GM19438 (cell line): ENCODE data around the gene S100A7.
"Not testable (repeated sequence)": the region's sequence is repeated elsewhere in the genome, so short reads cannot be mapped to it uniquely, and the experiment has no call there.

ENCODE experiments used
- ATAC-seq: cut with Tn5 transposase; IDR thresholded peaks from one replicate; pipeline ENCODE4 v1.9.1; 2021; ENCODE audit warnings: low read depth; ENCODE audit not compliant: unreplicated experiment

The S100A7 gene

DNA sequence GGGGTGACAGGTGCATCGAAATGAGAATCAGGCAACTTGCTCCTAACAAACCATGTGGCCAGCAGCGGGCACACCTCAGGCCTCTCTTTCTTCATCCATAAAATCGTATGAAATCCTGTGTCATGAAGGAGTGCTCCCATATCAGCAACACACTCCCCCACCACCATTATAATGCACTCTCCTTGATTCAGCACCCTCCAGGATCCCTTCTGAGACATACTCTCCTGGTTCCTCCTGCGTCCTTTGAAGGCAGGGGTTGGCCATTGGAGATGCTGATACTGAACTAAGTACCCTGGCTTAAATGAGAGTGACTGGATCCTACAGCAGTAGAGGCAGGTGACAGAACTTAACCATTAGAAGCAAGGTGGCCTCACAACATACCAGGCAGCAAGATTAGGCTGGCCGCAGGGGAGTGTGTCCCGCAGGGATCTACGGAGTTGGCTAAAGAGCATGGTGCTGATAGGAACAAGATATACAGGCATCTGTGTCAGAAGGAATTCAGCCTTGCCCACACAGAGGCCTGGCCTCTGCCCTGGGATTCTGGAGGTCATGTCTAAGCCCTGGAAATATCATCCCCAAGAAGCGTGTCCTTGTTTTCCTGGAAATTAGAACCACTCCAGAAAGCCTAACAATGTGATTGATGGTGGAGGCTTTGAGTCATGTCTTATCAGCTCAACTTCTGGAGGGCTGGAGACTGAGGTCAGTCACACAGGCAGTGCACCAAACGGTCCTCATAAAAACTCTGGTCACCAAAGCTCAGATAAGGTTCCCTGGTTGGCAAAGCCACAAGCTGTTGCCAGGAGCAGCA, 27.4 kb downstream of the S100A7 start:
- no peak for ATAC-seq

DNA sequence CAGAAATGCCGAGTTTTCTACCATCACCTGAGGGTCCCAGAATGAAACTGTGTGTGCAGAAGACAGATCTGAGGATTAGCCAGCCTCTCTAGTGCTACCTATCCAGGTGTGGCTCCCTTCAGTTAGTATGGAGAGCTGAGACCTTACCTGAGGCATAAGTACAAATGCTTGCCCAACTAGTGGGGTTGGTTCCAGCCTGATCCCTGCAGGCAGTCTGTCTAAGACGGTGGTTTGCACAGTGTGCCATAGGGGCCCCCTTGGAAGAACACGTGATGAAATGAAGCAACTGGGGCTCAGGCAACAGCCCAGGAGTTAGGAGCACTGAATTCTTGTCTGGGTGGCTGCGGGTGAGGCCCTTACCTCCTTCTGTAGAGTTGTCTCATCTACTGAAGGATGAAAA, 28.5 kb downstream of the S100A7 start:
- no peak for ATAC-seq

- ATAC-seq, result no peak
Observed at GRCh38 chr1:153431427-153431826, 29.0 kb downstream of the S100A7 start.

DNA sequence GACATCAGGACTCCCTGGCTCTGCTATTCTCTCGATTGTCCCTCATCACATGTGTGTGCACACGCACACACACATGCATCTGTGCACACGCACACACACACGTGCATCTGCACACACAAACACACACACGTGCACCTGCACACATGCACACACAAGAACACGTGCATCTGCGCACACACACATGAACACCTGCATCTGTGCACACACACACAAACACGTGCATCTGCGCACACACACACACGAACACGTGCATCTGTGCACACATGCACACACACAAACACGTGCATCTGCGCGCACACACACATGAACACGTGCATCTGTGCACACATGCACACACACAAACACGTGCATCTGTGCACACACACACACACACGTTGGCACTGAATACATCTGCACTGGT, 29.4 kb downstream of the S100A7 start:
- no peak for ATAC-seq

- no peak for ATAC-seq
Observed at GRCh38 chr1:153430561-153430960, 29.9 kb downstream of the S100A7 start.

- ATAC-seq, result no peak
Observed at GRCh38 chr1:153430166-153430553, 30.3 kb downstream of the S100A7 start.

DNA sequence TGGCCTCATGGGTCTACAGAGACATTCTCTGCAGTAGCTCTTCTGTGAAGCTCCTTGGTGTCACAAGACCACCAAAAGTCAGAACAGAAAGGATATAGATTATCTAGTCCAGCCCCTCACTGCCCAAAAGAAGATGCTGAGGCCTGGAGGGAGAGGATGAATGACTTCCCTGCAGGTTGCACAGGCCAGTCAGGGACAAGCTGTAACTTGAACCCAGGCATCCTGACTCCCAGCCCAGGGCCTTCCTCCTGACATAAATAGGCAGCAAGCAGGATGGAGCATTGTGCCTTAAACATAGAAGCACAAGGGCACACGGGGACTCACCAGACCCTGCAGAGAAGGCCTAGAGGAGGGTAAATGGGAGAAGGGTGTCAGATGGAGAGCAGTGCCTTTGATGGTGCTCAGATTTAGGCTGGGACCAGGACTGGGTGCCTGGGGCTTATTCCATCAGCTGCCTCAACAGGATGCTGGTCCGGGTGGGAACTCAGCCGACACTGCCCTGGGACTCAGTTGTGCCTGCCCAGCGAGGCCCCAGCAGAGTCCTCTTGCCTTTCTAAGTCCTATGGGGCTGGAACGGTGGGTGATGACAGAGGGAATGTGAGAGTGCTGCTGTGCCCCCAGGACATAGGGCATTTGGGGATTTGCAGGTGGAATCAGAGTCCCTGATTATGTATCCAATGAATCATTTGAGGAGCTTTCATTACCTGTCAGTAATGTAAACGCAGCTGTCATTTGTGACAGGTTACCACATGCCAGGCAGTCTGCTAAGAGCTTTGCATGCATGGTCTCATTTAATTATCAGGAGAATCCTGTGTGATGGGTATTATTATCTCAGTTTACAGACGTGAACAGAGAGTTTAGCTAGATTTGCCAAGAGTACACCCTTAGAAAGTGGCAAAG, 30.9 kb downstream of the S100A7 start:
- no peak for ATAC-seq

DNA sequence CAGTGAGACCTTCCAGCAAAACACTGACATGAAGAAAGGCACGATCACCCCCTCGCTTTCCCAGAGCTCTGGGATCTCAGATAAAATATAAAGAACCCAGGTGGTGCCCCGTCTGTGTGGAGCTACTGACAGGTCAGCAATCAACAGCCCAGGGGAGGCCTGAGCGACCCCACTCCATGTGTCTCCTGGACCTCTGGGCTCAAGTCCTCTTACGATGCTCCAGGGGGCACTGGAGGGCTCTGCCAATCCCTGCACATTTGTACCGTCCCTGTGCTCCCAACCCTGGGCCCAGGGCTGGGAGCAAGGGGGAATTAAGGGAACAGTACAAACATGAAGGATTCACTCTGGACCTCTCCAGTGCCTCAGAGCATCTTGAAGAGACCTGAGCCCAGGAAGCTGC, 31.7 kb downstream of the S100A7 start:
- no peak for ATAC-seq

GRCh38 chr1:153428073-153428638, 32.3 kb downstream of the S100A7 start:
- no peak for ATAC-seq

GRCh38 chr1:153426809-153427208, 33.6 kb downstream of the S100A7 start:
- ATAC-seq, result no peak

GRCh38 chr1:153422450-153423068, 37.9 kb downstream of the S100A7 start:
- ATAC-seq, result no peak

DNA sequence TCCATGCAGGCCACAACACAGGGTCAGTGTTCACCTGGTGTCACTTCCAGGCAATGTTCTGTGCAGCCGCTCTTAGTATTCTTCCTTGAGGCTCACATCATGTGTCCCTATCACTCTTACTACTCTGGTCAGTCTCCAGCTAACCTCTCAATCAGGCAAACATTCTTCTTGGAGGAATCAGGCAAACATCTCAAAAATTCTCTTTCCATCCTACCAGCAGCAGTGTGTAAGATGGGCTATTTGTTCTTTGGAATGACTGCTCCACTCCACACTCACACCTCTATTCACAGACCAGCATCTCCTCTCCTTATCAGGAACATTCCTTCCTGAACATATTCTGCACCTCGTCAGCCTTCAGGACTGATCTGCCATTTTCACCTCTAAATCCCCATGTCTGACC, 40.1 kb downstream of the S100A7 start:
- no peak for ATAC-seq

- ATAC-seq, result not testable (repeated sequence)
Observed at GRCh38 chr1:153419436-153419793, 41.0 kb downstream of the S100A7 start.

- not testable (repeated sequence) for ATAC-seq
Observed at GRCh38 chr1:153418758-153419435, 41.6 kb downstream of the S100A7 start.

- ATAC-seq, result no peak
Observed at GRCh38 chr1:153417136-153417888, 43.1 kb downstream of the S100A7 start.

- no peak for ATAC-seq
Observed at GRCh38 chr1:153415850-153416570, 44.4 kb downstream of the S100A7 start, which contains the start of gene S100A7A. Gene S100A7A (plus strand): TSS chr1:153416520. CDS start chr1:153418083, 1,563 bp downstream.

- not testable (repeated sequence) for ATAC-seq
Observed at GRCh38 chr1:153413961-153414360, 46.5 kb downstream of the S100A7 start.
